Measurements from ENCODE around the gene TFIP11.
"Not testable (repeated sequence)": the region's sequence is repeated elsewhere in the genome, so short reads cannot be mapped to it uniquely, and the experiment has no call there.

- TF ChIP-seq CTCF, POLR2A (IDR thresholded peaks at IDR 0.05): not testable (repeated sequence)
Observed at GRCh38 chr22:26528518-26528917, 16.2 kb upstream of the TFIP11 start.

Data from vagina (tissue), 2 donors.